GM15510 (cell line): Measurements from ENCODE around the gene ELP2.

Experiments
- POLR2A ChIP-seq: IDR thresholded peaks from 3 replicates; pipeline ENCODE4 v1.6.1; 2011; ENCODE audit warnings: borderline replicate concordance; ENCODE audit not compliant: insufficient read length; ENCODE audit errors: extremely low read depth

The ELP2 gene

GRCh38 chr18:36176177-36176584, 46.5 kb downstream of the ELP2 start:
- TF ChIP-seq POLR2A, result no peak

- TF ChIP-seq POLR2A, result no peak
These were observed 47.0 kb downstream of the ELP2 start for GRCh38 chr18:36176711-36177110.

GRCh38 chr18:36177913-36178312, 48.2 kb downstream of the ELP2 start:
- TF ChIP-seq POLR2A, result no peak

GRCh38 chr18:36179562-36180355, 50.1 kb downstream of the ELP2 start:
- no peak for TF ChIP-seq POLR2A

GRCh38 chr18:36181441-36181840, 51.7 kb downstream of the ELP2 start:
- no peak for TF ChIP-seq POLR2A

- TF ChIP-seq POLR2A, result no peak
These were observed 52.3 kb downstream of the ELP2 start for GRCh38 chr18:36181898-36182506.

- no peak for TF ChIP-seq POLR2A
These were observed 53.3 kb downstream of the ELP2 start for GRCh38 chr18:36183033-36183432.

- no peak for TF ChIP-seq POLR2A
These were observed 54.3 kb downstream of the ELP2 start for GRCh38 chr18:36183987-36184386.

- no peak for TF ChIP-seq POLR2A
These were observed 55.5 kb downstream of the ELP2 start for GRCh38 chr18:36185157-36185556.

- TF ChIP-seq POLR2A, result no peak
These were observed 56.3 kb downstream of the ELP2 start for GRCh38 chr18:36185901-36186460.

GRCh38 chr18:36186461-36187192, 56.9 kb downstream of the ELP2 start:
- TF ChIP-seq POLR2A, result no peak

- peak; percentile 50 for TF ChIP-seq POLR2A
These were observed 57.6 kb downstream of the ELP2 start, which contains the start of gene MOCOS for GRCh38 chr18:36187193-36187825. MOCOS (plus strand) TSS chr18:36187497; CDS start chr18:36187540, 43 bp downstream.

GRCh38 chr18:36187826-36188721, 58.4 kb downstream of the ELP2 start:
- TF ChIP-seq POLR2A, result no peak

GRCh38 chr18:36188916-36189315, 59.2 kb downstream of the ELP2 start:
- no peak for TF ChIP-seq POLR2A

- TF ChIP-seq POLR2A, result no peak
These were observed 59.8 kb downstream of the ELP2 start for GRCh38 chr18:36189486-36189885.

GRCh38 chr18:36191286-36191685, 61.6 kb downstream of the ELP2 start:
- TF ChIP-seq POLR2A, result no peak
